ENCODE data around the gene CBFA2T2.
"Not testable (repeated sequence)": the region's sequence is repeated elsewhere in the genome, so short reads cannot be mapped to it uniquely, and the experiment has no call there.

- TF ChIP-seq CTCF, POLR2A (IDR thresholded peaks at IDR 0.05): not testable (repeated sequence)
Observed at GRCh38 chr20:33573268-33573667, 83.4 kb downstream of the CBFA2T2 start.

Measured in lower leg skin (tissue), 3 donors.